Dendritic cell treated with granulocyte-macrophage colony-stimulating factor and Interleukin-4, amounts not matched to agents 40 ng/mL and 50 ng/mL, for 4 days (primary cell): ENCODE results near the gene ASIC2.

Experiments used
- H3K27ac Mint-ChIP-seq: one replicate; pipeline ENCODE4 v1.8.0; 2022; ENCODE audit warnings: mild to moderate bottlenecking, mixed read lengths
- H3K27me3 Mint-ChIP-seq: one replicate; pipeline ENCODE4 v1.8.0; 2022; ENCODE audit warnings: mild to moderate bottlenecking, mixed read lengths
- H3K36me3 Mint-ChIP-seq: one replicate; pipeline ENCODE4 v1.8.0; 2022; ENCODE audit warnings: low read depth, mixed read lengths
- H3K4me1 Mint-ChIP-seq: one replicate; pipeline ENCODE4 v1.8.0; 2022; ENCODE audit warnings: low read depth, mixed read lengths
- H3K4me3 Mint-ChIP-seq: one replicate; pipeline ENCODE4 v1.8.0; 2022; ENCODE audit warnings: mild to moderate bottlenecking, moderate library complexity, mixed read lengths
- H3K9me3 Mint-ChIP-seq: one replicate; pipeline ENCODE4 v1.8.0; 2022; ENCODE audit warnings: mixed read lengths
- intact Hi-C: fragments of 100-400 bp; cut with micrococcal nuclease; formaldehyde crosslinking; loops from one replicate; pipeline ENCODE4 v1.15.0; 2022

The ASIC2 gene

DNA sequence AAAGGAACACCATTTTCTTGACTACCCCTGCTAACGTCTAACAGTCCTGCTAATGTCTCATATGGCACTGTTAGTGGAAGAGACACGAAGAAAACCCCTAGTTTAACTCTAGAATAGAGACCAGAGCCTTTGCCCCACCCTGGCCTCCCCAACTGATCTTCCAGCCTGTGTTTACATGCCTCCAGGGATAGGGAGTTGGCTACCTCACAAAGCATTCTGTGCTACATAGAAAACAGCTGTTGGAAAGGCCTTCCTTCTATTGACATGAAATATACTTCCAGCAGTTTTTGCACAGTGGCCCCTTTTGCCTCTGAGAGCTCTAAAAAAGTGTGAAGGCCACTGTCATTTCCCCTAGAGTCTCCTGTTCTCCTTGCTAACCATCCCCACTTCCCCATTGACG lies 73.1 kb downstream of the ASIC2 start:
- Mint-ChIP-seq H3K27me3 (peaks cover 2% of the 10 kb centered on the region), H3K9me3 (no peaks in the 10 kb centered on the region), H3K36me3 (no peaks in the 10 kb centered on the region), H3K4me1 (no peaks in the 10 kb centered on the region), H3K27ac (no peak overlapping the region), H3K4me3 (no peak overlapping the region)
- intact Hi-C loops: no loop called here

DNA sequence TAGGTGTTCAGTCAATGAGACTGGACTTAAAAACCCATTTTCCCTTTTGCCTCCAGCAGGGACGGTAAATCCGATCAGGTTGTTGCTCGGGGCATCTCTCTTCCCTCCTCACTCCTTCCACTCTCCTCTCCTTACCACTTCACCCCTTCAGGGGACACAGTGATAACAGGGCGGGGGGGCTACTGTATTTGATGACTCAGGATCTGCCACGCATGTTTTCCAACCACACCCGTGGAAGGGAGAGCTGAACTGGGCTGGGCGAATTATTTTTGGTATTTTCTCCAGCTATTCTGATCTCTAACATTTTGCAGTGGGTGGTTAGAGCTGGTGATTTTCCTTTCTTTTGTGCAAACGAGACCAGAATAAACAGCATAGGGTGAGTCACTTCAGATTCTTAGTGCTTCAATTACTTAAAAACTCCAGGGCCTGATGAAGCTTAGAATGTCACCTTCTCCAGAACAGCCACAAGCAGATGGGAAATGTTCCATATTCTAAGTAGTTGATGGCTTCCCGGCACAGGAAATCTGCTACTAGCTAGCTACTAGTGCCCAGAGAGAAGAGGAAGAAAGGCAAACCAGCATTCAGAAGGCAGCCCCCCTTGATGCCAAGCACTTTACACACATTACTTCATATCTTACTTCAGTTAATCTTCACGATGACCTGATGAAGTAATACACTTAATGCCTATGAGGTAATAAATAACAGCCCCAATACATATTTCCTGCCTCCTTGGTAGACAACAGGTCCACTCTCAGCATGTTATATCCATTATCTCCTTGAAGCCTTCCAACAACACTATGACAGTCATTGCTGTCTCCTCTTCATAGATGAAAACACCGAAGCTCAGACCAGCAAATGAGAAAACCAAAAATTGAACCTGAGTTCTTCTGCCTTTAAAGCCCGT lies 74.1 kb downstream of the ASIC2 start:
- Mint-ChIP-seq H3K4me3 (no peak overlapping the region), H3K27ac (no peak overlapping the region), H3K4me1 (no peaks in the 10 kb centered on the region), H3K36me3 (no peaks in the 10 kb centered on the region), H3K27me3 (peaks cover 2% of the 10 kb centered on the region), H3K9me3 (no peaks in the 10 kb centered on the region)
- intact Hi-C loops: no loop called here

DNA sequence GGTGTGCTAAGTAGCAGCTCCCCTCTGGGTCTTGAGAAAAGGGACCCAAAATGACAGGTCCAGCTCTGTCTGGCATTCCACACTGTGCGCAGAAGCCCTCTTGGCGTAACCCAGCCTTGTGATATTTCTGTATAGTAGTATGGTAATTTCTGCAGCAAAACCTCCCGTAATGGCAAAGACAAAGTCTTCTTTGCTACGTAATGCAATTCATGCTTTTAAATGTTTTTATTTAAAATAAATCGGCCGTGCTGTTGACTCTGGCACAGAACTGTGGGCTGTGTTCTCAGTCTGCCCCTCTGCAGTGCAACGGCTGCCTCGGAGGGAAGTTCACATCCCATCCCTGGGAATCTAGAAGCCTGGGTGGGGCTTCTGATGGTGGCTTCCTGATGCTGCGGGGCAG lies 75.2 kb downstream of the ASIC2 start:
- no peak overlapping the region for H3K27ac Mint-ChIP-seq
- H3K36me3 Mint-ChIP-seq: no peaks in the 10 kb centered on the region
- H3K4me1 Mint-ChIP-seq: no peaks in the 10 kb centered on the region
- no peak overlapping the region for H3K4me3 Mint-ChIP-seq
- H3K9me3 Mint-ChIP-seq: no peaks in the 10 kb centered on the region
- H3K27me3 Mint-ChIP-seq: no peaks in the 10 kb centered on the region
- intact Hi-C loops: no loop called here

- no peaks in the 10 kb centered on the region for H3K9me3 Mint-ChIP-seq
- no peaks in the 10 kb centered on the region for H3K27me3 Mint-ChIP-seq
- H3K4me1 Mint-ChIP-seq: no peaks in the 10 kb centered on the region
- H3K4me3 Mint-ChIP-seq: no peak overlapping the region
- no peak overlapping the region for H3K27ac Mint-ChIP-seq
- no peaks in the 10 kb centered on the region for H3K36me3 Mint-ChIP-seq
- intact Hi-C loops: no loop called here
Observed at GRCh38 chr17:33214996-33215395, 78.1 kb downstream of the ASIC2 start.

DNA sequence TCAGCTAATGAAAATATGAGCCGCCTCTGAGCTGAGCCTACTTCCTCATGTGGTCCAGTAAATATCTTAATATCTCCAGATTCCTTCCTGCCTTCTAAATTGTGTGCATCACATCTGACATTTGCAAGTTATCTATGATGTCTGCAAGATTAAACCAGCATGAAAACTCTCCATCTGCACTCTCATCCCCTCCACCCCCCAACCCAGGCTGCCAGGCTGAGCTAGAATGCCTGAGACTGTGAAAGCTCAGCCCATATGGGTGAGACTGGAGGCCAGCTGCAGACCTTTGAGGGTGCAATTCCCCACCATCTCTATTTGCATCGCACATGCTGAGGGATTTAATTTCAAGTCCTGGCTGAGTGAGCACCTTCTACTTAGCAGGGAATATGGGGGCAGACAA lies 82.8 kb downstream of the ASIC2 start:
- no peaks in the 10 kb centered on the region for H3K9me3 Mint-ChIP-seq
- peaks cover 2% of the 10 kb centered on the region for H3K27me3 Mint-ChIP-seq
- H3K4me1 Mint-ChIP-seq: no peaks in the 10 kb centered on the region
- H3K27ac Mint-ChIP-seq: no peak overlapping the region
- intact Hi-C loops: no loop called here
- no peaks in the 10 kb centered on the region for H3K36me3 Mint-ChIP-seq
- no peak overlapping the region for H3K4me3 Mint-ChIP-seq

GRCh38 chr17:33209671-33210070 lies 83.4 kb downstream of the ASIC2 start:
- Mint-ChIP-seq H3K4me3 (no peak overlapping the region), H3K9me3 (no peaks in the 10 kb centered on the region), H3K4me1 (no peaks in the 10 kb centered on the region), H3K27ac (no peak overlapping the region), H3K27me3 (peaks cover 2% of the 10 kb centered on the region), H3K36me3 (no peaks in the 10 kb centered on the region)
- intact Hi-C loops: no loop called here

DNA sequence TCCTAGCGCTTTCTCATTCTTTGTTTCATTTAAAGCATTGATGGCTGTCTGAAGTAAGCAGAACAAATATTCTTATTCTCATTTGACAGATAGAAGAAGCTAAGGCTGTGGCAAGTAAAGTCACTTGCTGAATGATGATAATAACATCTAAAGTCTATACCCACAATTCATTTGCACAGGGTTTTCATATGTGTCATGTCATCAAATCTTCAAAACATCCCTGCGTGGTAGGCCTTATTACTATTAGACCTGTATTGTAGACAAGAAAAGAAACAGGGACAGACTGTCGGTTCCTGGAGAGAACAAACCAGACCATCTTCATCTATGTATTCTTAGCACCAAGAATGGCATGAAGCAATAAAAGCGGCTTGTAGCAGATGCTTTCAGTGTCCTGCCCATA lies 85.9 kb downstream of the ASIC2 start:
- H3K4me3 Mint-ChIP-seq: no peak overlapping the region
- no peaks in the 10 kb centered on the region for H3K36me3 Mint-ChIP-seq
- H3K27ac Mint-ChIP-seq: no peak overlapping the region
- H3K27me3 Mint-ChIP-seq: peaks cover 2% of the 10 kb centered on the region
- H3K9me3 Mint-ChIP-seq: no peaks in the 10 kb centered on the region
- intact Hi-C loops: no loop called here
- H3K4me1 Mint-ChIP-seq: no peaks in the 10 kb centered on the region

DNA sequence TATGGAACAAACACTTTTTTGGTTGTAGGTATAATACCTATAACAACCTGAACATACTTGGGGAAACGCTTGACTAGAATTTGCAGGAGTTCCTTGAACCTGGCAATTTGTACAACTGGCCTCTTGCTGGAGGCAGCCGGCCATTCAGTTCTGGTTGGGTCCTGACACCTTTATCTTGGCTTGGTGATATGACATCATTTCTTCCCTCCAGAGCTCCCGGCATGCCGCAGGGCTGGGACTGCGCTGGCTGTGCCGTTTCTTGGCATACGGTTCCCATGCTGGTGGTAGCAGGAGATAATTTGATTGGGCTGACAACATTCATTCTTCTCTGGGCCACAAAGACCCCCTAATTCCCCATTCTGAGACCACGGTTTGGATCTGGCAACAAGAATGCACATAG lies 87.5 kb downstream of the ASIC2 start:
- intact Hi-C loops: no loop called here
- no peak overlapping the region for H3K27ac Mint-ChIP-seq
- H3K36me3 Mint-ChIP-seq: no peaks in the 10 kb centered on the region
- peaks cover 5% of the 10 kb centered on the region for H3K27me3 Mint-ChIP-seq
- H3K4me1 Mint-ChIP-seq: no peaks in the 10 kb centered on the region
- H3K4me3 Mint-ChIP-seq: no peak overlapping the region
- H3K9me3 Mint-ChIP-seq: no peaks in the 10 kb centered on the region

DNA sequence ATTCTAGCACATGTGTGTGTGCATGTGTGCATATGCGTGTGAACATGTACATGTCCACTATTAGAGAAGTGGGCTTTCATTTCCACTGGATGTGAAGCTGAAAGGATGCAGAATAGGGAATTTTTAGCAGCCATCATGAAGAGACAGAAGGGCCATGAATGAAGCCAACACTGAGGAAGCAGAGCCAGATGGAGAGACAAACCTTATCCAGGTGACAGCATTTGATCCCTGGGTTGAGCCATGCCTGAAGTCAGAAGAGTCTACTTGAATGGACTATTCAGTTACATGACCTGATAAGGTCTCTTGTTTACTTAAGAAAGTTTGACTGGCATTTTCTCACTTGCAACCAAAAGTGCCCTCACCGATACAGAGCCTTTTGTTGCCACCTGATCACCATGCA lies 88.4 kb downstream of the ASIC2 start:
- H3K27me3 Mint-ChIP-seq: peaks cover 5% of the 10 kb centered on the region
- no peak overlapping the region for H3K4me3 Mint-ChIP-seq
- intact Hi-C loops: no loop called here
- no peaks in the 10 kb centered on the region for H3K4me1 Mint-ChIP-seq
- H3K36me3 Mint-ChIP-seq: no peaks in the 10 kb centered on the region
- no peak overlapping the region for H3K27ac Mint-ChIP-seq
- no peaks in the 10 kb centered on the region for H3K9me3 Mint-ChIP-seq

GRCh38 chr17:33204156-33204555 lies 88.9 kb downstream of the ASIC2 start:
- Mint-ChIP-seq H3K36me3 (no peaks in the 10 kb centered on the region), H3K4me3 (no peak overlapping the region), H3K4me1 (no peaks in the 10 kb centered on the region), H3K27me3 (peaks cover 5% of the 10 kb centered on the region), H3K9me3 (no peaks in the 10 kb centered on the region), H3K27ac (no peak overlapping the region)
- intact Hi-C loops: no loop called here

- Mint-ChIP-seq H3K27ac (no peak overlapping the region), H3K4me3 (no peak overlapping the region), H3K9me3 (no peaks in the 10 kb centered on the region), H3K36me3 (no peaks in the 10 kb centered on the region), H3K27me3 (peaks cover 5% of the 10 kb centered on the region), H3K4me1 (no peaks in the 10 kb centered on the region)
- intact Hi-C loops: no loop called here
Observed at GRCh38 chr17:33202796-33203495, 90.1 kb downstream of the ASIC2 start.

GRCh38 chr17:33202021-33202420 lies 91.1 kb downstream of the ASIC2 start:
- H3K4me3 Mint-ChIP-seq: no peak overlapping the region
- intact Hi-C loops: no loop called here
- H3K27me3 Mint-ChIP-seq: peaks cover 4% of the 10 kb centered on the region
- H3K27ac Mint-ChIP-seq: no peak overlapping the region
- no peaks in the 10 kb centered on the region for H3K36me3 Mint-ChIP-seq
- H3K4me1 Mint-ChIP-seq: no peaks in the 10 kb centered on the region
- H3K9me3 Mint-ChIP-seq: no peaks in the 10 kb centered on the region

- intact Hi-C loops: no loop called here
- Mint-ChIP-seq H3K4me1 (no peaks in the 10 kb centered on the region), H3K27ac (no peak overlapping the region), H3K27me3 (peaks cover 4% of the 10 kb centered on the region), H3K9me3 (no peaks in the 10 kb centered on the region), H3K36me3 (no peaks in the 10 kb centered on the region), H3K4me3 (no peak overlapping the region)
Observed at GRCh38 chr17:33201283-33201682, 91.8 kb downstream of the ASIC2 start.

GRCh38 chr17:33200587-33200986 lies 92.5 kb downstream of the ASIC2 start:
- Mint-ChIP-seq H3K4me3 (no peak overlapping the region), H3K9me3 (no peaks in the 10 kb centered on the region), H3K27me3 (peaks cover 4% of the 10 kb centered on the region), H3K4me1 (no peaks in the 10 kb centered on the region), H3K27ac (no peak overlapping the region), H3K36me3 (no peaks in the 10 kb centered on the region)
- intact Hi-C loops: no loop called here
